GM18909 (cell line): Measurements from ENCODE around the gene MOB3B.
A peak's percentile ranks its signal among the peaks of the same experiment; 100 is the strongest.

ENCODE experiments used
- ATAC-seq: cut with Tn5 transposase; IDR thresholded peaks from one replicate; pipeline ENCODE4 v1.9.1; 2021; ENCODE audit warnings: mild to moderate bottlenecking; ENCODE audit not compliant: unreplicated experiment, poor library complexity

Gene MOB3B

GRCh38 chr9:27377811-27378456, 151.7 kb downstream of the MOB3B start:
- peak; percentile 90 for ATAC-seq

- ATAC-seq, result peak; percentile 38
Measured at GRCh38 chr9:27377147-27377807, 152.3 kb downstream of the MOB3B start.

GRCh38 chr9:27373851-27374250, 155.8 kb downstream of the MOB3B start:
- no peak for ATAC-seq

GRCh38 chr9:27372615-27373014, 157.0 kb downstream of the MOB3B start:
- ATAC-seq, result no peak

- no peak for ATAC-seq
Measured at GRCh38 chr9:27371382-27371781, 158.2 kb downstream of the MOB3B start.

- ATAC-seq, result no peak
Measured at GRCh38 chr9:27369591-27369990, 160.0 kb downstream of the MOB3B start.

- no peak for ATAC-seq
Measured at GRCh38 chr9:27368316-27368985, 161.2 kb downstream of the MOB3B start.

- ATAC-seq, result no peak
Measured at GRCh38 chr9:27367921-27368315, 161.7 kb downstream of the MOB3B start.

GRCh38 chr9:27367175-27367798, 162.3 kb downstream of the MOB3B start:
- peak; percentile 76 for ATAC-seq

- ATAC-seq, result peak; percentile 89
Measured at GRCh38 chr9:27365707-27366376, 163.8 kb downstream of the MOB3B start.

- no peak for ATAC-seq
Measured at GRCh38 chr9:27362447-27363210, 167.0 kb downstream of the MOB3B start.

GRCh38 chr9:27361492-27361891, 168.1 kb downstream of the MOB3B start:
- ATAC-seq, result no peak

- no peak for ATAC-seq
Measured at GRCh38 chr9:27359763-27360162, 169.9 kb downstream of the MOB3B start.

- no peak for ATAC-seq
Measured at GRCh38 chr9:27358007-27358406, 171.6 kb downstream of the MOB3B start.

- ATAC-seq, result no peak
Measured at GRCh38 chr9:27356446-27356845, 173.2 kb downstream of the MOB3B start.

GRCh38 chr9:27355166-27355565, 174.4 kb downstream of the MOB3B start:
- ATAC-seq, result no peak

- ATAC-seq, result peak; percentile 83
Measured at GRCh38 chr9:27353474-27354229, 176.0 kb downstream of the MOB3B start.

- no peak for ATAC-seq
Measured at GRCh38 chr9:27353166-27353473, 176.5 kb downstream of the MOB3B start.

GRCh38 chr9:27352457-27353165, 177.0 kb downstream of the MOB3B start:
- ATAC-seq, result peak; percentile 29
